Measurements from ENCODE around the gene NANOS2. TPM values are rescaled to one million over a fixed set of nuclear protein-coding genes. Genes with fewer than 3 reads are reported as not detected.

NANOS2 gene
- total RNA-seq, 1 experiment from 2014 or later: not detected

DNA sequence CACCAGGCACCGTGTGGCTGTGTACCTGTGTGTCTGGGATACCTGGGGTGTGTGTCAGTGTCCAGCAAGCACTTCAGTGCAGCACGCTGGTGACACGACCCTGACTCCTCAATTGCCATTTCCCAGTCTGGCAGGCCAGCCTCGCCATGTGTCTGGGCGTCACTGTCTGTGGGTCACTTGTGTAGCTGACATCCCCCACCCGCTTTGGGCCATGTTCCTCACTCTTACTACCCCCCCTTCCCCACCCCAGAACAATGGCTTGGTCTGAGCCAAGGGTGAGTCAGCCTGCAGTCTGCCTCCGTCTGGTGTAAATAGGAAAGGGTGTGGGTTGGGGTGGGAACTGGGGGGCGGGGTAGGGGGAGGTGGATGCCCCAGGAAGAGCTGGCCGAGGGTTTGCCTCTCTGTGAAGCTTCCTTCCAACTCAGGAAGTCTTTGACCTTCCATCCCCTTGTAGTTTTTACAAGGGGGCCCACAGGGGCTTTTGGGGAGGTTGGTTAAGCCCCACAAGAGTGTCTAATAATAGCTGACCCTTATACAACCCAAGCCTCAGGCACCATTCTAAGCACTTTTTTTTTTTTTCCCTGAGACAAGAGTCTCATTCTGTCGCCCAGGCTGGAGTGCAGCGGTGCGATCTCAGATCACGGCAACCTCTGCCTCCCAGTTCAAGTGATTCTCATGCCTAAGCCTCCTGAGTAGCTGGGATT is 41.5 kb upstream of the NANOS2 start:
- no peaks in the 10 kb centered on the region for H3K9me3 ChIP-seq (ENCODE audit: low read depth, low read length, poor library complexity, severe bottlenecking)
- H3K27ac ChIP-seq (ENCODE audit: low read depth, low read length, poor library complexity, severe bottlenecking): no peak overlapping the region
- no peak for DNase-seq (ENCODE audit: low spot score)
- BruUV-seq (replicated peaks): no TSS peak
- peaks cover 6% of the 10 kb centered on the region for H3K4me1 ChIP-seq (ENCODE audit: insufficient read depth, low read length, poor library complexity, severe bottlenecking)
- TF ChIP-seq EZH2 (IDR thresholded peaks at IDR 0.05; ENCODE audit: borderline replicate concordance, low read depth, low read length, poor library complexity, severe bottlenecking): no peak
- TF ChIP-seq, protein P1, sequence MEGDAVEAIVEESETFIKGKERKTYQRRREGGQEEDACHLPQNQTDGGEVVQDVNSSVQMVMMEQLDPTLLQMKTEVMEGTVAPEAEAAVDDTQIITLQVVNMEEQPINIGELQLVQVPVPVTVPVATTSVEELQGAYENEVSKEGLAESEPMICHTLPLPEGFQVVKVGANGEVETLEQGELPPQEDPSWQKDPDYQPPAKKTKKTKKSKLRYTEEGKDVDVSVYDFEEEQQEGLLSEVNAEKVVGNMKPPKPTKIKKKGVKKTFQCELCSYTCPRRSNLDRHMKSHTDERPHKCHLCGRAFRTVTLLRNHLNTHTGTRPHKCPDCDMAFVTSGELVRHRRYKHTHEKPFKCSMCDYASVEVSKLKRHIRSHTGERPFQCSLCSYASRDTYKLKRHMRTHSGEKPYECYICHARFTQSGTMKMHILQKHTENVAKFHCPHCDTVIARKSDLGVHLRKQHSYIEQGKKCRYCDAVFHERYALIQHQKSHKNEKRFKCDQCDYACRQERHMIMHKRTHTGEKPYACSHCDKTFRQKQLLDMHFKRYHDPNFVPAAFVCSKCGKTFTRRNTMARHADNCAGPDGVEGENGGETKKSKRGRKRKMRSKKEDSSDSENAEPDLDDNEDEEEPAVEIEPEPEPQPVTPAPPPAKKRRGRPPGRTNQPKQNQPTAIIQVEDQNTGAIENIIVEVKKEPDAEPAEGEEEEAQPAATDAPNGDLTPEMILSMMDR (conservative IDR thresholded peaks at IDR 0.05; ENCODE audit: low read depth, low read length): no peak
- H3K27me3 ChIP-seq (replicated peaks; ENCODE audit: insufficient read depth, low read depth, low read length, poor library complexity): peaks cover 28% of the 10 kb centered on the region
- ChIA-PET CTCF (no interaction called here), POLR2A (ENCODE audit: low non-redundant PET) (no interaction called here)
- H3K36me3 ChIP-seq (ENCODE audit: insufficient read depth, low read length, poor library complexity, severe bottlenecking): no peaks in the 10 kb centered on the region
- no peak overlapping the region for H3K4me3 ChIP-seq (ENCODE audit: low read depth, low read length, poor library complexity, severe bottlenecking)
- intact Hi-C loops (cut with micrococcal nuclease; ENCODE audit: unreplicated experiment): no loop called here

DNA sequence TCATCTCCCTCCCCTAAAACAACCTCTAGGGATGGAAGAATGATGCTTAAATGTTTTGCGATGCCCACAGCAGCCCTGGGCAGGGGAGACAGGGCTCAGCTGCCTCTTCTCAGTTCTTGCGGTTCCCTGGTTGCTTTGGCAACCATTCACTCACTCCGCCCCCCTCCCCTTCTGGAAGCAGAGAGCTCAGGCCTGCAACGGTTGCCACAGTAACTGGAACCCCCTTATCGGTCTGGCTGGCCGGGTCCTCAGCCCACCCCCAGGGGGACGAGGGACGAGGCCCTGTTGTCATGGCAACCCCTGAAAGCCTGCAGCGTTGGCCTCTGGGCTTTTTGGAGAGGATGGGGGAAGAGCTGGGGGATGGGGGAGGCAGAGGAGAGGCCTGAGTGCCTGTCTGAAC is 39.6 kb upstream of the NANOS2 start:
- H3K4me1 ChIP-seq (ENCODE audit: insufficient read depth, low read length, poor library complexity, severe bottlenecking): peaks cover 6% of the 10 kb centered on the region
- H3K36me3 ChIP-seq (ENCODE audit: insufficient read depth, low read length, poor library complexity, severe bottlenecking): no peaks in the 10 kb centered on the region
- peaks cover 13% of the 10 kb centered on the region for H3K27me3 ChIP-seq (replicated peaks; ENCODE audit: insufficient read depth, low read depth, low read length, poor library complexity)
- ChIA-PET POLR2A (ENCODE audit: low non-redundant PET) (no interaction called here), CTCF (no interaction called here)
- intact Hi-C loops (cut with micrococcal nuclease; ENCODE audit: unreplicated experiment): no loop called here
- no peak for DNase-seq (ENCODE audit: low spot score)
- H3K27ac ChIP-seq (ENCODE audit: low read depth, low read length, poor library complexity, severe bottlenecking): no peak overlapping the region
- no peak overlapping the region for H3K4me3 ChIP-seq (ENCODE audit: low read depth, low read length, poor library complexity, severe bottlenecking)
- H3K9me3 ChIP-seq (ENCODE audit: low read depth, low read length, poor library complexity, severe bottlenecking): no peaks in the 10 kb centered on the region
- TF ChIP-seq EZH2 (IDR thresholded peaks at IDR 0.05; ENCODE audit: borderline replicate concordance, low read depth, low read length, poor library complexity, severe bottlenecking): no peak
- TF ChIP-seq, protein P1 (conservative IDR thresholded peaks at IDR 0.05; ENCODE audit: low read depth, low read length): no peak
- BruUV-seq (replicated peaks): no TSS peak

DNA sequence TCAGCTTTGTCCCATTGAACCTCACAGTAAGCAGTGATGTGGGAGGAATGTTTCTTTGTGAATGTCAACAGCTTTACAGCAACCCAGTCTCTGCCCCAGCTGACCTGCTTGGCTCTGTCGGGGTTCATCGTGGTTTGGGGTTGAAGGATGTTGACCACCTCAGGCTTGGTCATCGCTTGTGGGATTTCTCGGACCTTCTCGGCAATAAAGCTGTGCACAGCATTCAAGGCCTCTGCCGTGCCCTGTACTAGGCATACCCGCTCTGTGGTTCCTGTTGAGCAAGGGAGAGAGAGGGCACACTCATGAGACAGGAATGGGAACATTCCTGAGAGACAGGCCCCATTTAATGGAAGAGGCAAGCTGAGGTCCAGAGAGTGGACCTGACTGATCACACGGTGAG is 39.1 kb upstream of the NANOS2 start:
- ChIA-PET CTCF (no interaction called here), POLR2A (ENCODE audit: low non-redundant PET) (no interaction called here)
- TF ChIP-seq, protein P1 (conservative IDR thresholded peaks at IDR 0.05; ENCODE audit: low read depth, low read length): no peak
- TF ChIP-seq EZH2 (IDR thresholded peaks at IDR 0.05; ENCODE audit: borderline replicate concordance, low read depth, low read length, poor library complexity, severe bottlenecking): no peak
- Histone ChIP-seq H3K27me3 (replicated peaks; ENCODE audit: insufficient read depth, low read depth, low read length, poor library complexity) (peaks cover 11% of the 10 kb centered on the region), H3K9me3 (ENCODE audit: low read depth, low read length, poor library complexity, severe bottlenecking) (no peaks in the 10 kb centered on the region), H3K27ac (ENCODE audit: low read depth, low read length, poor library complexity, severe bottlenecking) (no peak overlapping the region), H3K36me3 (ENCODE audit: insufficient read depth, low read length, poor library complexity, severe bottlenecking) (no peaks in the 10 kb centered on the region), H3K4me1 (ENCODE audit: insufficient read depth, low read length, poor library complexity, severe bottlenecking) (peaks cover 6% of the 10 kb centered on the region), H3K4me3 (ENCODE audit: low read depth, low read length, poor library complexity, severe bottlenecking) (no peak overlapping the region)
- DNase-seq (ENCODE audit: low spot score): no peak
- BruUV-seq (replicated peaks): no TSS peak
- intact Hi-C loops (cut with micrococcal nuclease; ENCODE audit: unreplicated experiment): no loop called here

All from A673 (cell line).